ENCODE results near the gene CRTC3.

GRCh38 chr15:90529011-90529370 lies 732 bp upstream of the CRTC3 start:
- TF ChIP-seq CTCF (IDR thresholded peaks at IDR 0.05; ENCODE audit: low read depth, low read length) (no peak), POLR2A (IDR thresholded peaks at IDR 0.05; ENCODE audit: extremely low read depth, insufficient read length) (no peak), MYC (IDR thresholded peaks at IDR 0.05; ENCODE audit: low read depth, low read length) (no peak), MAX (IDR thresholded peaks at IDR 0.05; ENCODE audit: low read depth, low read length) (no peak)

All from NB4 (cell line).